Measurements from ENCODE around the gene MYCN.

MYCN gene

GRCh38 chr2:15943378-15944280 is 3.3 kb downstream of the MYCN start:
- Histone ChIP-seq H3K4me2 (ENCODE audit: low read length) (no peak overlapping the region), H3K4me3 (ENCODE audit: low read depth, low read length, poor library complexity, severe bottlenecking) (no peak overlapping the region), H3K27me3 (ENCODE audit: insufficient read depth, low read length) (no peaks in the 10 kb centered on the region; the same call in 1 of the 2 replicates), H2AFZ (ENCODE audit: low read length) (no peak overlapping the region), H4K20me1 (ENCODE audit: insufficient read depth, low read length) (no peaks in the 10 kb centered on the region), H3K9ac (ENCODE audit: low read length) (no peak overlapping the region), H3K27ac (ENCODE audit: low read depth, low read length, poor library complexity, severe bottlenecking) (no peak overlapping the region), H3K36me3 (ENCODE audit: insufficient read depth, low read length) (no peaks in the 10 kb centered on the region), H3F3A (ENCODE audit: insufficient read depth, low read length) (no peaks in the 10 kb centered on the region), H3K9me2 (ENCODE audit: low read depth, low read length) (no peaks in the 10 kb centered on the region), H3K79me2 (ENCODE audit: insufficient read depth, low read length) (no peaks in the 10 kb centered on the region), H3K9me3 (ENCODE audit: low read length) (no peaks in the 10 kb centered on the region), H3K4me1 (ENCODE audit: insufficient read depth, low read length, severe bottlenecking) (no peaks in the 10 kb centered on the region)
- TF ChIP-seq CTCF (IDR thresholded peaks at IDR 0.05; ENCODE audit: low read length): peak; percentile 35
- no peak for TF ChIP-seq EZH2 (IDR thresholded peaks at IDR 0.05; ENCODE audit: borderline replicate concordance, low read length)

GRCh38 chr2:15944325-15945017 is 4.1 kb downstream of the MYCN start:
- Histone ChIP-seq H3K9me2 (ENCODE audit: low read depth, low read length) (no peaks in the 10 kb centered on the region), H3K4me2 (ENCODE audit: low read length) (no peak overlapping the region), H3K27ac (ENCODE audit: low read depth, low read length, poor library complexity, severe bottlenecking) (no peak overlapping the region), H4K20me1 (ENCODE audit: insufficient read depth, low read length) (no peaks in the 10 kb centered on the region), H3K9me3 (ENCODE audit: low read length) (no peaks in the 10 kb centered on the region), H3K27me3 (ENCODE audit: insufficient read depth, low read length) (no peaks in the 10 kb centered on the region), H3K36me3 (ENCODE audit: insufficient read depth, low read length) (no peaks in the 10 kb centered on the region), H3K4me1 (ENCODE audit: insufficient read depth, low read length, severe bottlenecking) (no peaks in the 10 kb centered on the region), H3K4me3 (ENCODE audit: low read depth, low read length, poor library complexity, severe bottlenecking) (no peak overlapping the region), H3F3A (ENCODE audit: insufficient read depth, low read length) (no peaks in the 10 kb centered on the region), H2AFZ (ENCODE audit: low read length) (no peak overlapping the region), H3K9ac (ENCODE audit: low read length) (no peak overlapping the region), H3K79me2 (ENCODE audit: insufficient read depth, low read length) (no peaks in the 10 kb centered on the region)
- TF ChIP-seq EZH2 (IDR thresholded peaks at IDR 0.05; ENCODE audit: borderline replicate concordance, low read length) (no peak), CTCF (IDR thresholded peaks at IDR 0.05; ENCODE audit: low read length) (no peak)

GRCh38 chr2:15945909-15946705 is 5.8 kb downstream of the MYCN start:
- no peak overlapping the region for H3K9ac ChIP-seq (ENCODE audit: low read length)
- no peaks in the 10 kb centered on the region for H4K20me1 ChIP-seq (ENCODE audit: insufficient read depth, low read length)
- no peaks in the 10 kb centered on the region for H3K9me3 ChIP-seq (ENCODE audit: low read length)
- no peak overlapping the region for H2AFZ ChIP-seq (ENCODE audit: low read length)
- H3K36me3 ChIP-seq (ENCODE audit: insufficient read depth, low read length): no peaks in the 10 kb centered on the region
- TF ChIP-seq EZH2 (IDR thresholded peaks at IDR 0.05; ENCODE audit: borderline replicate concordance, low read length) (no peak), CTCF (IDR thresholded peaks at IDR 0.05; ENCODE audit: low read length) (no peak)
- no peaks in the 10 kb centered on the region for H3K9me2 ChIP-seq (ENCODE audit: low read depth, low read length)
- H3F3A ChIP-seq (ENCODE audit: insufficient read depth, low read length): no peaks in the 10 kb centered on the region
- H3K79me2 ChIP-seq (ENCODE audit: insufficient read depth, low read length): no peaks in the 10 kb centered on the region
- no peak overlapping the region for H3K27ac ChIP-seq (ENCODE audit: low read depth, low read length, poor library complexity, severe bottlenecking)
- H3K4me2 ChIP-seq (ENCODE audit: low read length): no peak overlapping the region
- H3K4me3 ChIP-seq (ENCODE audit: low read depth, low read length, poor library complexity, severe bottlenecking): no peak overlapping the region
- H3K27me3 ChIP-seq (ENCODE audit: insufficient read depth, low read length): no peaks in the 10 kb centered on the region
- no peaks in the 10 kb centered on the region for H3K4me1 ChIP-seq (ENCODE audit: insufficient read depth, low read length, severe bottlenecking)

Measured in OCI-LY1 (cell line).